SK-N-SH (cell line): Measurements from ENCODE around the gene DGLUCY. TPM values are rescaled to one million over a fixed set of nuclear protein-coding genes. Genes with fewer than 3 reads are reported as not detected.

Experiments used
- CTCF ChIA-PET: fragments of 300-600, 350-600 bp; formaldehyde crosslinking; extraction: SDS; loops from one replicate; lab custom pipeline; 2021; lab: Yijun Ruan, JAX
- POLR2A ChIA-PET: fragments of 350-600 bp; sonication (Branson Sonifier 250); formaldehyde crosslinking; extraction: SDS; loops from one replicate; lab custom pipeline; 2020; ENCODE audit warnings: antibody characterized with exemption, inconsistent platforms; lab: Yijun Ruan, JAX
- DNase-seq: peaks from one replicate; pipeline ENCODE4 v3.0.0; 2012
- H2AFZ ChIP-seq: fragments of 200-600 bp; sonication (generic); 2 replicates; pipeline ENCODE4 v1.8.1; 2016; ENCODE audit warnings: antibody characterized with exemption, mild to moderate bottlenecking, low read depth
- H3F3A ChIP-seq: fragments of 200-600 bp; sonication (generic); replicated peaks from 2 replicates; pipeline ENCODE3; 2016; ENCODE audit warnings: antibody characterized with exemption, mild to moderate bottlenecking; ENCODE audit not compliant: insufficient read depth
- H3K27ac ChIP-seq, 2 experiments: fragments of 200-500 bp in 1 of 2; fragments of 200-600 bp in 1 of 2; sonication (Bioruptor generic) in 1 of 2; sonication (generic), shearing (Covaris generic) in 1 of 2; 2 replicates each; pipeline versions ENCODE4 v1.5.1 to v1.6.1; 2014 to 2016; ENCODE audit warnings: low read depth in 2 of 2, inconsistent platforms in 1 of 2, low read length in 1 of 2, mild to moderate bottlenecking in 1 of 2, mixed read lengths in 1 of 2
- H3K27me3 ChIP-seq: fragments of 200-600 bp; sonication (generic), shearing (Covaris generic); 2 replicates; pipeline ENCODE4 v1.6.1; 2016; ENCODE audit warnings: mixed run types; ENCODE audit not compliant: insufficient read depth
- H3K36me3 ChIP-seq, 2 experiments: fragments of 200-500 bp in 1 of 2; fragments of 200-600 bp in 1 of 2; sonication (Bioruptor generic) in 1 of 2; sonication (generic) in 1 of 2; replicated peaks in 1 of 2; 2 replicates each; pipeline versions ENCODE3 to v1.5.1; 2014 to 2016; ENCODE audit warnings: low read length in 1 of 2, mild to moderate bottlenecking in 1 of 2; ENCODE audit not compliant: insufficient read depth in 2 of 2, control insufficient read depth in 1 of 2
- H3K4me1 ChIP-seq, 2 experiments: fragments of 200-500 bp in 1 of 2; fragments of 200-600 bp in 1 of 2; sonication (Bioruptor generic) in 1 of 2; sonication (generic), shearing (Covaris generic) in 1 of 2; 2 replicates each; pipeline versions ENCODE4 v1.5.1 to v1.6.1; 2014 to 2016; ENCODE audit warnings: low read depth in 1 of 2, low read length in 1 of 2, mixed run types in 1 of 2; ENCODE audit not compliant: insufficient read depth in 2 of 2, control insufficient read depth in 1 of 2
- H3K4me2 ChIP-seq: fragments of 200-600 bp; sonication (generic), shearing (Covaris generic); 2 replicates; pipeline ENCODE4 v1.6.1; 2017; ENCODE audit warnings: mixed run types
- H3K4me3 ChIP-seq, 2 experiments: fragments of 200-500 bp in 1 of 2; fragments of 200-600 bp in 1 of 2; sonication (Bioruptor generic) in 1 of 2; sonication (generic), shearing (Covaris generic) in 1 of 2; 2 replicates each; pipeline versions ENCODE4 v1.5.1 to v1.8.1; 2014 to 2016; ENCODE audit warnings: low read depth in 2 of 2, inconsistent platforms in 1 of 2, low read length in 1 of 2, mild to moderate bottlenecking in 1 of 2, mixed read lengths in 1 of 2, moderate library complexity in 1 of 2
- H3K79me2 ChIP-seq: fragments of 200-600 bp; sonication (generic); 2 replicates; pipeline ENCODE4 v1.8.1; 2017; ENCODE audit warnings: mild to moderate bottlenecking; ENCODE audit not compliant: insufficient read depth
- H3K9ac ChIP-seq: fragments of 200-600 bp; sonication (generic); 2 replicates; pipeline ENCODE4 v1.6.1; 2017; ENCODE audit warnings: mixed run types
- H3K9me2 ChIP-seq: fragments of 200-600 bp; sonication (generic); 2 replicates; pipeline ENCODE4 v1.6.1; 2017; ENCODE audit warnings: mixed run types
- H3K9me3 ChIP-seq: fragments of 200-600 bp; sonication (generic); 2 replicates; pipeline ENCODE4 v1.6.1; 2017; ENCODE audit warnings: mixed run types, mild to moderate bottlenecking, moderate library complexity
- H4K20me1 ChIP-seq: fragments of 200-600 bp; sonication (generic); 2 replicates; pipeline ENCODE4 v1.6.1; 2017; ENCODE audit warnings: mild to moderate bottlenecking, mixed run types; ENCODE audit not compliant: insufficient read depth
- ELF1 ChIP-seq: IDR thresholded peaks from 2 replicates; pipeline ENCODE4 v1.4.0; 2012
- FOSL2 ChIP-seq: IDR thresholded peaks from 2 replicates; pipeline ENCODE4 v1.4.0; 2012; ENCODE audit warnings: low read depth, mild to moderate bottlenecking, moderate library complexity, borderline replicate concordance
- JUND ChIP-seq: IDR thresholded peaks from 2 replicates; pipeline ENCODE4 v1.4.0; 2012
- NFIC ChIP-seq: IDR thresholded peaks from 2 replicates; pipeline ENCODE4 v1.4.0; 2012; ENCODE audit warnings: borderline replicate concordance
- POLR2AphosphoS5 ChIP-seq: IDR thresholded peaks from 2 replicates; pipeline ENCODE4 v1.6.1; 2012; ENCODE audit warnings: low read depth, low read length
- RAD21 ChIP-seq: IDR thresholded peaks from 2 replicates; pipeline ENCODE4 v1.6.1; 2012; ENCODE audit warnings: mild to moderate bottlenecking, low read length
- RCOR1 ChIP-seq: fragments of 150-350 bp; IDR thresholded peaks from 2 replicates; pipeline ENCODE4 v1.6.1; 2017; ENCODE audit warnings: antibody characterized with exemption, low read length
- RFX5 ChIP-seq: IDR thresholded peaks from 2 replicates; pipeline ENCODE4 v1.6.1; 2012; ENCODE audit warnings: mild to moderate bottlenecking, improper control_type of control experiment, low read length
- TAF1 ChIP-seq: IDR thresholded peaks from 2 replicates; pipeline ENCODE4 v1.6.1; 2012; ENCODE audit warnings: low read depth, mild to moderate bottlenecking, low read length, moderate library complexity, borderline replicate concordance
- TEAD4 ChIP-seq: IDR thresholded peaks from 2 replicates; pipeline ENCODE4 v1.4.0; 2012; ENCODE audit warnings: mild to moderate bottlenecking, borderline replicate concordance; ENCODE audit not compliant: insufficient read depth
- WGBS: methylation state at CpG from one replicate; pipeline ENCODE4 v1.1.6; 2017; ENCODE audit warnings: low lambda C conversion rate; 5-methylcytosine and 5-hydroxymethylcytosine counted together
- polyA plus RNA-seq, 3 experiments: library from polyadenylated mRNA; depleted of rRNA; stranded (reverse); fragments of >200 nt; gene quantifications; 2 replicates each; pipeline ENCODE4 v1.2.3, GENCODE V29; 2012
- TF ChIP-seq, protein P1 (sequence below): fragments of 200-600 bp; sonication (generic); IDR thresholded peaks from 2 replicates; pipeline ENCODE4 v1.6.1; 2017; ENCODE audit warnings: antibody characterized with exemption, mild to moderate bottlenecking, moderate library complexity
- TF ChIP-seq, protein P2 (sequence below): IDR thresholded peaks from 2 replicates; pipeline ENCODE4 v1.6.1; 2012; ENCODE audit warnings: mild to moderate bottlenecking, low read depth, low read length, moderate library complexity

The DGLUCY gene
- polyA plus RNA-seq, 1 of the 3 experiments (the other 2 are of a cell fraction) = 17.2 TPM

DNA sequence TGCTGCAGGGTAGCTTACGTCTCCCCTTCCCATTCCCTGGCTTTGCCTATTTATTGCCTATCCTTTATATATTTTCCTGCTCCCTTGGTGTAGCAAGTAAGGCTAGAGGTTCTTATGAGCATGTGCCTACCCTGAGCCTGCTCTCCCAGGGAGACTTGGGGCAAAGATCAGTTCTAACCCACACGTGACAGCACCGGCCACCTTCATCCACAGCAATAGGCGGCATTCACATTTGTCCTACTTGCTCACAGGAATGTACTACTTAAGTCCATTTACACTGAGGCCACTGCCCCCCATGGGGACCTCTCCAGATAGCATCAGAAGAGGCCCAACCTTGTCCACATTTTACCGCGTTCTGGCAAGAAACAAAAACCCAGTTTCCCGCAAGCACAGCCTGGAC lies 122.0 kb downstream of the DGLUCY start:
- no peaks in the 10 kb centered on the region for H4K20me1 ChIP-seq
- no peak overlapping the region for H3K9ac ChIP-seq
- no peaks in the 10 kb centered on the region for H3K27me3 ChIP-seq
- H3K4me3 ChIP-seq = no peak overlapping the region
- no peaks in the 10 kb centered on the region for H3K9me2 ChIP-seq
- H3K4me2 ChIP-seq = no peak overlapping the region
- no peaks in the 10 kb centered on the region for H3K9me3 ChIP-seq
- no peaks in the 10 kb centered on the region for H3K79me2 ChIP-seq
- ChIA-PET CTCF (no interaction called here), POLR2A (no interaction called here)
- H3K4me1 ChIP-seq = no peaks in the 10 kb centered on the region
- no peak overlapping the region for H3K27ac ChIP-seq
- 91% methylated on average over 7 of the region's 7 CpGs for WGBS
- TF ChIP-seq RCOR1 (no peak), RFX5 (no peak), TAF1 (no peak), POLR2AphosphoS5 (no peak), TEAD4 (no peak), ELF1 (no peak)
- TF ChIP-seq, protein P1, sequence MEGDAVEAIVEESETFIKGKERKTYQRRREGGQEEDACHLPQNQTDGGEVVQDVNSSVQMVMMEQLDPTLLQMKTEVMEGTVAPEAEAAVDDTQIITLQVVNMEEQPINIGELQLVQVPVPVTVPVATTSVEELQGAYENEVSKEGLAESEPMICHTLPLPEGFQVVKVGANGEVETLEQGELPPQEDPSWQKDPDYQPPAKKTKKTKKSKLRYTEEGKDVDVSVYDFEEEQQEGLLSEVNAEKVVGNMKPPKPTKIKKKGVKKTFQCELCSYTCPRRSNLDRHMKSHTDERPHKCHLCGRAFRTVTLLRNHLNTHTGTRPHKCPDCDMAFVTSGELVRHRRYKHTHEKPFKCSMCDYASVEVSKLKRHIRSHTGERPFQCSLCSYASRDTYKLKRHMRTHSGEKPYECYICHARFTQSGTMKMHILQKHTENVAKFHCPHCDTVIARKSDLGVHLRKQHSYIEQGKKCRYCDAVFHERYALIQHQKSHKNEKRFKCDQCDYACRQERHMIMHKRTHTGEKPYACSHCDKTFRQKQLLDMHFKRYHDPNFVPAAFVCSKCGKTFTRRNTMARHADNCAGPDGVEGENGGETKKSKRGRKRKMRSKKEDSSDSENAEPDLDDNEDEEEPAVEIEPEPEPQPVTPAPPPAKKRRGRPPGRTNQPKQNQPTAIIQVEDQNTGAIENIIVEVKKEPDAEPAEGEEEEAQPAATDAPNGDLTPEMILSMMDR = no peak
- H3F3A ChIP-seq = no peaks in the 10 kb centered on the region
- no peaks in the 10 kb centered on the region for H3K36me3 ChIP-seq
- no peak for DNase-seq
- H2AFZ ChIP-seq = no peak overlapping the region

DNA sequence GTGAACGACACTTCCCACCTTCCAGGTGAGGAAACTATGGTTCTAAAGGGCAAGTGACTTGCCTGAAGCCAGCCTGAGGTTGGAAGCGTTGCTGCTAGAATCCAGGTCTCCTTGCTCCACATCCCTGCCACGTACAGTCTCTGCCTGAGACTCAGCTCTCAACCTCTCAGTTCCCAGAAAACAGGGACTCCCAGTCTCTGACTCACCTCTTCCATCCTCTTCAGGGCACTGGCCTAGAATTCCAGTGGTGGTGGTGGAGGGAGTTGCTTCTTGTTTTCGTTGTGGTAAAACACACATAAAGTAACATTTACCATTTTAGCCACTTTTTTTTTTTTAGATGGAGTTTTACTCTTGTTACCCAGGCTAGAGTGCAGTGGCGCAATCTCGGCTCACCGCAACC lies 123.3 kb downstream of the DGLUCY start:
- H3K36me3 ChIP-seq = no peaks in the 10 kb centered on the region
- ChIA-PET CTCF (no interaction called here), POLR2A (no interaction called here)
- no peak overlapping the region for H3K9ac ChIP-seq
- peaks cover 0 to 2% of the 10 kb centered on the region in 2 experiments; a peak in 1 of 4 replicates for H3K4me1 ChIP-seq
- TF ChIP-seq NFIC = no peak
- no peaks in the 10 kb centered on the region for H3K9me2 ChIP-seq
- H3K4me3 ChIP-seq = no peak overlapping the region
- no peaks in the 10 kb centered on the region for H3K9me3 ChIP-seq
- no peak overlapping the region for H2AFZ ChIP-seq
- no peak for DNase-seq
- H3K79me2 ChIP-seq = no peaks in the 10 kb centered on the region
- H3K27ac ChIP-seq = no peak overlapping the region
- H3F3A ChIP-seq = no peaks in the 10 kb centered on the region
- H3K4me2 ChIP-seq = no peak overlapping the region
- H4K20me1 ChIP-seq = no peaks in the 10 kb centered on the region
- 81% methylated on average over 5 of the region's 7 CpGs for WGBS
- no peaks in the 10 kb centered on the region for H3K27me3 ChIP-seq

DNA sequence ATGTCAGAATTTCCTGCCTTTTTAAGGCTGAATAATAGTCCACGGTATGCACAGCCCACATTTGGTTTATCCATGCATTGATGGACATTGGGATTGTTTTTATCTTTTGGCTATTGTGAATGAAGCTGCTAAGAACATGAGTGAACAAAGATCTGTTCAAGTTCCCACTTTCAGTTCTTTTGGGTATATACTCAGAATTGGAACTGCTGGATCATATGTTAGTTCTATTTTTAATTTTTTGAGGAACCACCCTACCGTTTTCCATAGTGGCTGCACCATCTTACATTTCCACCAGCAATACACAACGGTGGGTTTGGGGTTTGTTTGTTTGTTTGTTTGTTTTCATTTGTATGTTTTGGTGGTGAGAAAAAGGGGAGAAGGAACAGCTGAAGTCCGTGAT lies 124.2 kb downstream of the DGLUCY start:
- Histone ChIP-seq H3K9me3 (no peaks in the 10 kb centered on the region), H3K27me3 (no peaks in the 10 kb centered on the region), H4K20me1 (no peaks in the 10 kb centered on the region), H3K27ac (no peak overlapping the region), H3K79me2 (no peaks in the 10 kb centered on the region), H3K9me2 (no peaks in the 10 kb centered on the region), H3K4me1 (peaks cover 0 to 9% of the 10 kb centered on the region in 2 experiments; a peak in 2 of 4 replicates), H3F3A (no peaks in the 10 kb centered on the region), H2AFZ (no peak overlapping the region), H3K4me3 (no peak overlapping the region), H3K36me3 (no peaks in the 10 kb centered on the region), H3K9ac (no peak overlapping the region), H3K4me2 (no peak overlapping the region)
- ChIA-PET POLR2A (no interaction called here), CTCF (interaction anchor here (0.7 kb wide), 1 partner anchor 9 kb away, joined by 3 read pairs; no protein-coding TSS in a partner anchor)
- DNase-seq = no peak
- TF ChIP-seq JUND = no peak
- TF ChIP-seq POLR2AphosphoS5 = no peak
- no peak for TF ChIP-seq FOSL2
- TF ChIP-seq, protein P2, sequence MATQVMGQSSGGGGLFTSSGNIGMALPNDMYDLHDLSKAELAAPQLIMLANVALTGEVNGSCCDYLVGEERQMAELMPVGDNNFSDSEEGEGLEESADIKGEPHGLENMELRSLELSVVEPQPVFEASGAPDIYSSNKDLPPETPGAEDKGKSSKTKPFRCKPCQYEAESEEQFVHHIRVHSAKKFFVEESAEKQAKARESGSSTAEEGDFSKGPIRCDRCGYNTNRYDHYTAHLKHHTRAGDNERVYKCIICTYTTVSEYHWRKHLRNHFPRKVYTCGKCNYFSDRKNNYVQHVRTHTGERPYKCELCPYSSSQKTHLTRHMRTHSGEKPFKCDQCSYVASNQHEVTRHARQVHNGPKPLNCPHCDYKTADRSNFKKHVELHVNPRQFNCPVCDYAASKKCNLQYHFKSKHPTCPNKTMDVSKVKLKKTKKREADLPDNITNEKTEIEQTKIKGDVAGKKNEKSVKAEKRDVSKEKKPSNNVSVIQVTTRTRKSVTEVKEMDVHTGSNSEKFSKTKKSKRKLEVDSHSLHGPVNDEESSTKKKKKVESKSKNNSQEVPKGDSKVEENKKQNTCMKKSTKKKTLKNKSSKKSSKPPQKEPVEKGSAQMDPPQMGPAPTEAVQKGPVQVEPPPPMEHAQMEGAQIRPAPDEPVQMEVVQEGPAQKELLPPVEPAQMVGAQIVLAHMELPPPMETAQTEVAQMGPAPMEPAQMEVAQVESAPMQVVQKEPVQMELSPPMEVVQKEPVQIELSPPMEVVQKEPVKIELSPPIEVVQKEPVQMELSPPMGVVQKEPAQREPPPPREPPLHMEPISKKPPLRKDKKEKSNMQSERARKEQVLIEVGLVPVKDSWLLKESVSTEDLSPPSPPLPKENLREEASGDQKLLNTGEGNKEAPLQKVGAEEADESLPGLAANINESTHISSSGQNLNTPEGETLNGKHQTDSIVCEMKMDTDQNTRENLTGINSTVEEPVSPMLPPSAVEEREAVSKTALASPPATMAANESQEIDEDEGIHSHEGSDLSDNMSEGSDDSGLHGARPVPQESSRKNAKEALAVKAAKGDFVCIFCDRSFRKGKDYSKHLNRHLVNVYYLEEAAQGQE = no peak
- TF ChIP-seq RCOR1 = no peak
- TF ChIP-seq RAD21 = no peak
- WGBS = 52% methylated on average over 4 of the region's 4 CpGs
